Effector CD8-positive, alpha-beta T cell (primary cell): ENCODE data around the gene SLC6A3.
"Not testable (repeated sequence)": the region's sequence is repeated elsewhere in the genome, so short reads cannot be mapped to it uniquely, and the experiment has no call there.

Source experiments
- DNase-seq: peaks from one replicate; lab custom pipeline; 2025; lab: John Stamatoyannopoulos, UW

The SLC6A3 gene

DNA sequence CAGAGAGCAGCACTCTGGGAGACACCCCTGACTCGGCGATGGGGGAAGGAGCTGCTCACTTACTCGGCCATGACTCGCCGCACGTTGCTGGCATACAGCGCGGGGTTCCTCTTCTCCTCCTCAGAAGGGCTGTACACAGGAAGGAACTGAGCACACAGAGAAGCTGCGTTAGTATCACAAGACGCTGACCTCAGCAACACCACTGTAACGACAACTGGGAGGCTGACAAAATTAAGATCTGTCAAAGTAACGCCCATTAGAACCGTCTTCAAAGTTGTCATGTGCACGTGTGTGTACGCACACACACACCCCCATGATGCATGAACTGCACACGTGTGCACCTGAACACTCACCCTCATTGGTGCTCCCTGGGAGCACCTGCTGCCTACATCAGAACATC lies 32.1 kb upstream of the SLC6A3 start:
- no peak for DNase-seq

DNA sequence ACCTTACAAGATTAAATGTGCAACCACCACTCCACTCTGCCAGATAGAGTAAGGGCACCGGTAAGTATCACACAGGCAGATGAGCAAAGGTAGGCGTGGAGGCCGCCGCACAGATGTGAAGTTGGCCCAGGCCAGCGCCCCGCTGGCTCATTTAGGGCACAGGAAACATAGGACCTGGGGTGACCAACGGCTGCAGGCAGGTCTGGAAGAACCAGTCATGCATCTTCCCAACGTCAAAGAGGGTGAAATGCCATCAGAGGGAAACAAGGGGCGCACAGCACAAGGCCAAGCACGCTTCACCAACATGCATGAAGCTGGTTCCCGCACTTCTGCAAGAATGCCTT lies 31.7 kb upstream of the SLC6A3 start:
- DNase-seq: no peak

DNA sequence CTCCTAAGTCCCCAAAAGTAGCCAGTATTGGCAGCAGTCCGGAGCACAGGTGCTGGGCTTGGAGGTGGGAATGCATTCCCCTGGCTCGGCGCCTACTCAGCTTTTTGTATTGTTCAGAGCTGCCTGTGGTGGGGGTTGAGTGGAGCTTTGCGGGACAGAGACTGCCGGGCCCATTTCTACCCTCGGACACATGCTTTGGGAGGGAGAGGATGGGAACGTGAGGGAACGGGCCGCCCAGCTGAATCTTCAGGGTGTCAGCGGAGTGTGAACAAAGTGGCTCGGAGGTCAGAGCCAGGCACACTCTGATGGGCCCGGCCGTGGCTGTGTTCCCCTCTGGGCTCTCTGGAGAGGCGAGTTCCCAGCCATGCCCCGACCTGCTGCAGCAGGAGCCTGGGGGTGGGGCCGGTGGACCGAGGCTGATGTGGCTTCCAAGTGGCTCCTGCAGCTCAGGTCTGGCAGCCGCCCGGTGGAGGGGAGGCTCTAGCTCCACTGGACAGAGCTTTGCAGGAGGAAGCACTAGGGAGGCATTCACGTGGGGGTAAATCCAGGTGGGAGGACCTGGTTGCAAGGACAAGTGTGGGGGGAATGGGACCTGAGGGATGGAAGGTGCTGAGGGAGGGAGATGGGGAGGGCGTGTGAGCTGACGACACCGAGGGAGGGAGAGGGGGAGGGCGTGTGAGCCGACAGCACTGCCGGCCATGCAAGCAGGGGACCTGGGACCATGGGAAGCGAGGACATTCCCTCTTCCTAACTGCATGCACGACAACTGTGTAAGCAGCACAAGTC lies 31.1 kb upstream of the SLC6A3 start:
- no peak for DNase-seq

DNA sequence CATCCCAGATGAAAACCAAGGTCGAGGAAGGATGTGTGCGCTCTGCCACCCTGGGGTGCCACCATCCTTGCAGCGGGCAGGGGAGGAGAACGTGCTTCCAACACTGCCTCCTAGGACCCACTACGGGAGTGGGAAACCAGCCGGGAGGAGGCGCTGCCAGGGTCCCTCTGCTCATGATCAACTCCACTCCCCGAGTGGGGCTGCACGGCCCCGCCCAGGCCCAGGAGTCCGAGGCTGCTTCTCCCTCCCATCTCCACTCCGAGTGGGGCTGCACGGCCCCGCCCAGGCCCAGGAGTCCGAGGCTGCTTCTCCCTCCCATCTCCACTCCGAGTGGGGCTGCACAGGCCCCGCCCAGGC lies 30.3 kb upstream of the SLC6A3 start:
- not testable (repeated sequence) for DNase-seq

DNA sequence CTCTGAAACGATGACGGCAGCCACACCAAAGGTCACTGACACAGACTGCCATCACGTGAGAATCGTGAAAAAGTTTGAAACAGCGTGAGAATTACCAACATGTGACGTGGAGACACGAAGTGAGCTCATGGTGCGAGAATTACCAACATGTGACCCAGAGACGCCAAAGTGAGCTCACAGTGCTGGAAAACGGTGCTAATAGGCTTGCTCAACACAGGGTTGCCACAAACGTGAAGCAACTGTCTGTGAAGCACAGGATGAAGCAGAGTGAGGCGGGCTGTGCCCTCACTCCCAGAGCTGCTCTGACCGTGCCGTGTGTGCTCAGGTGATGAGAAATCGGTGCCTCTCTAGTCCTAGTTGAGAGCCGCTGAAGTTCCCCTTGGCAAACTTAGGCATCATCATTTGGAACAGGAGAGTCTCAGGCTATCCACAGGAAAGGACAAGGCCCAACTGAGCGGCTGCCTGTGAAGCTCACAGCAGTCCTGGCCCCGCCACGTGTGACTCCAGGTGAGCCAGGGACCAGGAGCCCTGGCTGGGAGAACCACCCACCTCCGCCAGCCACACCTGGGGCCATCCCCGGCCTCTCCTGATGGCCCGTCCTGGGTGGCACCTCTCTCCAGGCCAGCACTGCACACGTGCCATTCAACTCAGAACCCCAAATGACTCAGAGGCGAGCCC lies 29.8 kb upstream of the SLC6A3 start:
- no peak for DNase-seq

DNA sequence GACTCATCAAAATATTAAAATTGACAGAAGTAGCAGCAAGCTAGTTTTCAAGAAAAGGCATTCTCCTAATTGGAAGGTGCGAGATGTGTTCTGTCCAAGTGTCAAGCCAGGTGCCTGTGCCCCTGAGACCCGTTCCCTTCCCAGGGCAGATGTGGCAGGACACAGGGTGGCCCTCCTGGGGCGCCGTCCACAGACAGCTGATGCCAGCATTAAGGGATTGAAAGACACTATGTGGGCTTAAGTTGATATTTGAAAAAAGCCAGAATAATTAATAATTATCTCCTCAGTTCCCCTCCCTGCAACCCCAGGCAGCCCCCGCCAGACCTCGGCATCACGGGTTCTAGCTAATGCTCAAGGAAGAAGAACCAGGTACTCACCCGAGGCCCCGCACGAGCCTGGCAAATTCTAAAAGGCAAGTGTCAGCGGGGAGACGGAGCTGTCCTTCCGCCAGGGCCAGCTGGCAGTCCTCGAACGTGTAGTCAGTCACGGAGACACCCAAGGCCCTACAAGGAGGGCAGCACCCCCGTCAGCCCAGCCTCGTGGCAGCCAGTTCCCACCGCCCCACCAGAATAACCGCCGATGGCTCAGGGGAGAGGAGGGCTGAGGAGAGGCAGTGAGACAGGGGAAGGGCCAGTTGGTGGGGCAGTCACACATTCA lies 29.1 kb upstream of the SLC6A3 start:
- no peak for DNase-seq

DNA sequence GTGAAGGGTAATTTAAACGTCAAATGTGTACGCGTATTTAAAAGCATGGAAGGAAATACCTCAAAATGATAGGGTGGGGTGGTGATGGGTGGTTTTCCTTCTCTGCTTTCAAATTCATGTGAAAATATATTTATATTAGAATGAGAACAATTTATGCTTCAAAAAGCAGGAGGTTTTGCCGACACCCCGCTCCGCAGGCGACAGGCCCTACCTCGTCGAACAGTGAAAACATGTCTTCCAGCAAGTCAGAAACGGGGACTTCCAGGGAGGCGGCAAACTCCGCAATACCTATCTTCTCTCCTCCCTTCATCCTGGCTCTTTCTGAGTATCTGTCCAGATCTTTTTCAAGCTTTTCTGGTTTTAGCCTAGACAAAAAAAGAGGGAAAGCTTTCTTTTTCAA lies 28.5 kb upstream of the SLC6A3 start:
- no peak for DNase-seq

DNA sequence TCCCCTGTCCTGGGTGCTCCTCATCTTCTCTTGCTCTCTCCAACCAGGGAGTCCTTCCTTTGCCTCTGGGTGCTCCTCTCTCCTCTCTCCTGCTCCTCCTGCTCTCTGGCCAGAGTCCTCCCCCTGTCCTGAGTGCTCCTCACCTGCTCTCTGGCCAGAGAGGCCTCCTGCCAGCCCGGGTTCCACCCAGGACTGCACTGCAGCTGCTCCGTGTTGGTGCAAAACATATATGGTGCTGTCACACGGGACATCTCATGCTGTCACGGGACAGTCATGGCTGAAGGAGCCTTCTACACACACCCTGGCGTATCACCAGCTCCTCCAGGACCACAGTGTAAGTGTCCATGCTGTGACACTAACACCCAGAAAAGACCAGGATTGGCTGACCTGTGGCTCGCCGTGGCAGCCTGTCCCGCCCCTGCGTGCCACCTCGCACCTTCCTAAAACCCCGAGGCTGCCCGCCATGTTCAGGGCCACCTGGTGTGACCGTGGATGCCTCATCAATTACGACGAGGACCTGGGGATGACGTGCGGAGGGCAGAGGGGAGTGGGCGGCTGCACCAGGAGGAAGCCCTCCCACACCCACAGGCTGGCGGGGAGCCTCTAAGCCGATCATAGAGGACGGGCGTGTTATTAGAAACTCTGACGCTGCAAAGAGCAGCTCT lies 27.9 kb upstream of the SLC6A3 start:
- no peak for DNase-seq

DNA sequence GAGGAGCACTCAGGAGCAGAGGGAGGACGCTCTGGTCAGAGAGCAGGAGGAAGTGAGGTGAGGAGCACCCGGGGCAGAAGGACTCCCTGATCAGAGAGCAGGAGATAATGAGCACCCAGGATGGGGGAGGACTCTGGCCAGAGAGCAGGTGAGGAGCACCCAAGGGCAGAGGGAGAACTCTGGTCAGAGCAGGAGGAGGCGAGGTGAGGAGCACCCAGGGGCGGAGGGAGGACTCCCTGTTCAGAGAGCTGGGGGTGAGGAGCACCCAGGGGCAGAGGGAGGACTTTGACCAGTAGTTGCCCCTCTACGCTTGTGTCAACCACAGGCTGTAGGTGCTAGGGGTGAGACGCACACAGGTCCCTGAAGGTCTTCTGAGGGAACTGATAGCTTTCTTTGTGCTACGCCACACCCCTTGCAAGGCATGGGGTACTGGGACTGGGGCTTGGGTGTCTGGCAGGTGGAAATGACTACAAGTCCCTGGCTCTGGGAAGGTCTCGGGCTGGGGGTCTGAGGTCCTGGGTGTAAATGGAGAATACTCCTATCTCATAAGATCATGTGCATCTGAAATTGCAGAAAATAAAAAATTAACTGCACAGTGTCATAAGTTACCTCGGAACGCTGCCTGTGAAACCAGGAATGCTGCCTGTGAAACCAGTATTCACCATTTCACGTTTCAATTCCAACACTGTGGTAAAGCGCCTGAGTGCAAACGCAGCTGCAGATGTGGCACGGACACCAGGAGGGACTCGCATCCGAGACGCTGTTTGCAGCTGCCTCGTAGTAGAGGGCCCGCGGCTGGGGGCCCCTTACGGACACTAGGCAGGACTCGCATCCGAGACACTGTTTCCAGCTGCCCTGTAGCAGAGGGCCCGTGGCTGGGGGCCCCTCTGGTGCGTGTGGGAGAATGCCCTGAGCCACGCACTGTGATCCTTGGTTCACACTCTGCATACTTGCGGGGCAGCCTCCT lies 27.0 kb upstream of the SLC6A3 start:
- no peak for DNase-seq

DNA sequence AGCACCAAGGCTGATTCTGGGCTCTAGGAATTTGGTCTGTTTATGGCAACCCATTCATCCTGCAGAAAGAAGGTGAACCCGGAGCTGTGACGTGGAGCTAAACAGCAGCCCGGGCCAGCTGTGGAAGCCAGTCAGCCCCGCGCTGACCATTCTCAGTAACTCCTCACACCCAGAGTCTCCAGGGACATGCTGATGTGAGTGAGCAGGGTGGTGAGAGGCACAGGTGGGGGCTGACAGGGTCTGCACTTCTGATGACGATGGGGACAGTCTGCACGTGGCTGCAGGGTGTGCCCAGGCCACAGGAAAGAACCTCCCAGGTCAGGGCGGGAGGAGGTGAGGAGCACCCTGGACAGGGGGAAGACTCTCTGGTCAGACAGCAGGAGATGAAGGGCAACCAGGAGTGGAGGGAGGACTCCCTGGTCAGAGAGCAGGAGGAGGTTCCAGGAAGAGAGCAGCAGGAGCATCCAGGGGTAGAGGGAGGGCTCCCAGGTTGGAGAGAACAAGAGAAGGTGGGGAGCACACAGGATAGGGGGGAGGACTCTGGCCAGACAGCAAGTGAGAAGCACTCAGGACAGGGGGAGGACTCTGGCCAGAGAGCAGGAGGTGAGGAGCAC lies 26.1 kb upstream of the SLC6A3 start:
- DNase-seq: no peak

DNA sequence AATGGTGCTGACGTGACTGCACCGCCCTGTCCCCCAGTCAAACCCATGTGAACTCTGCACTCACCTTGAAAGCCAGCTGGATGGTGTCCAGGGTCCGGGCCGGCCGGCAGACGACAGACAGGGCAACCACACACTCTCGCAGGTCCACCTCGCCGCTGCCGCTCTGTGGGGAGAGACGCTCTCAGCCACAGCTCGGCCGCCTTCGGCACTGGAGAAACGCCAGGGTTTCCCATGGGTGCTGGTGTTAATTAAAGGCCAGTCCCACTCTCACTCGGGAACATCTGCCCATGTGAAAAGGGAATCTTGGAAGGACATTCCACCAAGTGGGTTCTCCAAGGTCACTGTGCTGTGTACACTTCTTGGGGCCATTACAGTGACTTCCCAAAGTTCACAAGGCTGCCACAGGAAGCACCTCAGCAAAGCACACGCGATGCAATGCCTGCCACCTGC lies 25.5 kb upstream of the SLC6A3 start:
- no peak for DNase-seq

DNA sequence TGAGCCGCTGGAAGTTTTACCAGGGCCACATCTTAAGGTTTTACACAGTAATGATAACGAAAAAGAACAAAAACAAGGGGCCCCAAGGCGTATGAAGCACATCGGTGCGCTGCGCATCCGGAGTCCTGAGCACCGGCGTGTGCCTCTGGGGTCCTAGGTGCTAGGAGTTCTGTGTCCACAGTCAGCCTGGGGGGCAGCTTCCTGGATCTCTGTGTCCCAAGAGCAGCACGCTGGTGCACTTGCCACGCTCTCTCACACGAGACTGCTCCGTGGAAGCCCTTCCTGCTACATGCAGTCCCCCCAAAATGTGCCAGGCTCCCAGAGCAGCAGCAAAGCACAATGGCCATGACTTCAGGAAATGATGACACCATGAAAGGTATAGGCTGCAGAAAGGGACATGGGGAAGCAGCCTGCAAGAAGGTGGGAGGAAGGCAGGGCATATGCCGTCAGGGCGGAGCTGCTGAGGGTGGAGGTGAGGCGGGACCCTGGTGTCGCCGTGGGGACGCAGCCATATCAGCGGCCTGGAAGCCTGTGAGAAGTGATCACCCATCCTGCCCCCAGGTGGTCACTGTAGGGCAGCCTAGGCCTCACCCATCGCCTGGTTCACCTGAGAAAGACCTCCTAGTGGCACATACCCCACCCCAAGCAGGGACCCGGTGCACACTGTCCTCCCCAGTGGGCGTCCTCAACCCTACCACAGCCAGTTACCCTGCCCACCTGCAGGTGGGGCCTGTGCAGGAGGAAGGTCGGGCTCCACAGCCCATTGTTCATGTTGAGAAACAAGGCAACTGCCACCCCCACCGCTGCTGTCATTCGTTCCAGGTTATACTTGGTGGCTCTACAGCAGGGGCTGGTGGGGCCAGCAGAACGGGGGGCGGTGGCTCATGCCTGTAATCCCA lies 23.6 kb upstream of the SLC6A3 start:
- no peak for DNase-seq

DNA sequence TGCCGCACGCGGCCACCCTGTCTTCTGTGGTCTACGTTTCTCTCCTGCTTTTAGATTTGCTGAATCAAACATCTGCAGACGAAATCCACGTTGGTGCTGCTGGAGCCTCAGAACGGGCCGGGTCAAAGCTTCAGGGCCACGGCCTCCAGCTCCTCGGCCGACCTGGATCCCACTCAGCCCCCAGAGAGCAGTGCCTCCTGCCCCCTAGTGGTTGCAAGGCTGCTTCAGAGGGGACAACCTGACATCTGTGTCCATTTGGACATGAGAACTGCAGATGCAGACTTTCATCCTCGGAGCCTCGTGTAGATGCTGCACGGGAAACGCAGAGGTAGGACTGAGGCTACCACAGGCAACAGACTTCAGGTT lies 23.0 kb upstream of the SLC6A3 start:
- DNase-seq: peak; percentile 22

DNA sequence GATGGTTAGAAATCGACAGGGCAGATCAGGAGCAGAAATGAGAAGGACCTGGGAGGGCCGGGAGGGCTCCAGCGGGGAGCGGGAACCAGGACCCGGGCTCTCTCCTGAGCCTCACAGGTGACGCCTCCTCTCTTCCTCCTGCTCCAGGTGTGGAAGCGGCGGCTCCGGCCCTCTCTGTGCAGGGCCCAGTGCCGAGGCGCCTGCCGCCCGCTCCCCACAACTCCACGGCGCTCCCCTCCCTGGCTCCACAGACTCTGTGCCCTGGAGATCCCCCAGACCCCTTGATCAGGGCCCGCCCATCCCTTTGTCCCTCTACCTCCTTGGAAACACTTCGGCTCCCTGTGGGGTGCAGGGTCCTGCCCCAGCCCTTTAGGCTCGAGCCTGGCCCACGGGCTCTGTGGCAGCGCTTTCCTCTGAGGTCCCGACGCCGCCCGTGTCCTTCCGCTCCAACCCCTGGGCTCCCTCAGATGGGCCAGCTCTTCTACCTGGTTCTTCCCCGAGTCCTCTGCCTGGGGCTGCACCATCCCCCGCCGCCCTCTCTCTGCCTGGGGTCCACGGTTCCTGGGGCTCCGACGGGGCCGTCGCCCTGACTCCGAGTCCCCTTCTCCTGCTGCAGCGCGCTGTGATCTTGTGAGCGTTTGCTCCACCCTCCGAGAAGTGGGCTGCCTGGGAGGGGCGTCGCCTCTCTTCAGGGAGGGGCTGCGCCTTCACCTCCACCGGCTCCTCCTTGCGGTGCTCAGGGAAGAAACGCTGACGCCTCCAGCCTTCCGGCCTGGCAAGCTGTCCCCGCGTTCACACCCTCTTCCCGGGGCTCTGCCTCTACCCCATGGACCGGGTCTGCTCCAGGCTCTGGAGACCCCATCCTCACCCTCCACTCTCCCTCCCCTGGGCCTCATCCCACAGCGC lies 22.4 kb upstream of the SLC6A3 start:
- DNase-seq: no peak

DNA sequence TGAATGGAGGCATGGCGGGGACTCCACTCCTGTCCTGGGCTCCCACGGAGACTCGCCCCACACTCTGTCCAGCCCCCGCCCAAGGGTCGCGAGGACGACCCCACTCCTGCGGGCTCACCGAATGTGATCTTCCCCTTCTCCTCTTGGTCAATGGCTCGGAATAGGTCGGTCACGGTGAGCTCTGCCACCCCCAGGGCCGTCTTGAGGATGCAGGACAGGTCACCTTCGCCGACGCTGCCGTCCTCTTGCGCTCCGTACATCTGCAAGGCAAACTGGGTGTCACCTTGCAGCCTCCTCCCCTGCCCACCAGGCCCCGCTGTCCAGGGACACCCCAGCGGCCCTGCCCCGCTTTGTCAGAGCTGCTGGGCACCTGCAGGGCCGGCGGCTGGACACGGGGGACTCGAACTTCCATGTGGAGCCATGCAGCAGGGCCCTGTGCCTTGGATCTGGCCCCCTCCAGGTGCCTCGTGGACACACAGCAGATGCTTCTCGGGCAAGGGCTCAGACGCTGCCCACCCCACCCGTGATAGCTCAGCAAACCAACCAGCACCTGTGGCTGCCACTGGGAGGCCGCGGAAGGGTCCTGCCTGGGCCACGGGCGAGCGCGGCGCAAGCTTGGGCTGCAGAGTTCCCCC lies 21.5 kb upstream of the SLC6A3 start:
- no peak for DNase-seq

DNA sequence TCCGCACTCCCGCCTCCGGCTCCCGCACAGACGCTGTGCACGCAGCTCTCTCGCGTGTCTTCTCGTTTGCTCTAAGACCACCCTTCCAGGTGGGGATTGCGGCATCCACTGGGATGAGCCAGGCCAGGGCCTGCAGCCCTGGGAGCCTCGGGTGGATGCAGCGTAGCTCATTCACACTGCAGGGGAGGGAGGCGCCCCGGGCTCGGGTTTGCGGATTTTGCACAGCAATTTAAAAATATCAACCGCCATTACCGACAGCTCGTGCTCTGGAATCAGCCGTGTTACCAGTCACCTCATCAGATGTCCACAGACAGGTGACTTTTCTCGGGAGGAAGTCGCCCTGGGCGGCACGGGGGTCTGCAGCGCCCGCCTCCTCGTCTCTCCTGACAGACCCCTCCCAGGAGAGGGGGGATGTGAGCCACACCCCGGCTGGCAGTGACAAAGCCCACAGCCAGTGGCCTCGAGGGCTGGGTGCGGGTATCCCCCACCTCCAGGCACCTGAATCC lies 20.8 kb upstream of the SLC6A3 start:
- no peak for DNase-seq

DNA sequence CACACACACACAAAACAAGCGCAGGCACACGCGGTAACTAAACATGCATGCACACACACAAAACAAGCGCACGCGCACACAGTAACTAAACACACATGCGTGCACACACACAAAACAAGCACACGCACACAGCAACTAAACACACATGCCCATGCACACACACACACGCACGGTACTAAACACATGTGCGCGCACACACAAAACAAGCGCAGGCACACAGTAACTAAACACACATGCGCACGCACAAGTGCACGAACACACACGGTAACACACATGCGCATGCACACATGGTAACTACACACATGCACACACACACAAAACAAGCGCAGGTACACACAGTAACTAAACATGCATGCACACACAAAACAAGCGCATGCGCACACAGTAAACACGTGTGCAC lies 19.9 kb upstream of the SLC6A3 start:
- DNase-seq: no peak

DNA sequence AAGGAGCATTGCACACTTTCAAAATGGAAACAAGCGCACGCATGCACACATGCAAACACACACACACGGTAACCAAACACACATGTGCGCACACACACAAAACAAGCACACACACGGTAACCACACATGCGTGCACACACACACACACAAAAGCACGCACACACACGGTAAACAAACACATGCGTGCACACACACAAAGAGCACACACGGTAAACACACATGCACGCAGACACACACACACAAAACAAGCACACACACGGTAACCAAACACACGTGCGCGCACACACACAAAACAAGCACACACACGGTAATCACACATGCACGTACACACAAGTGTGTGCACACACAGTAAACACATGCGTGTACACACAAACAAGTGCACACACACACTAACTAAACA lies 19.3 kb upstream of the SLC6A3 start:
- no peak for DNase-seq
